Calu3 (cell line): ENCODE measurements around the gene HEYL. TPM values are rescaled to one million over a fixed set of nuclear protein-coding genes. Genes with fewer than 3 reads are reported as not detected.

Experiments
- BruUV-seq: library from RNA; stranded (reverse); fragments of 400-500 nt; replicated peaks from 2 replicates; lab custom pipeline; 2021; lab: Mats Ljungman, UMichigan
- CTCF ChIA-PET: fragments of 300-600 bp; sonication (Branson Sonifier 250); formaldehyde crosslinking; loops from one replicate; lab custom pipeline; 2022; ENCODE audit warnings: antibody characterized with exemption; lab: Charles Lee
- DNase-seq: peaks from one replicate; pipeline ENCODE4 v3.0.0; 2022
- H3K27ac Mint-ChIP-seq: one replicate; pipeline ENCODE4 v1.8.0; 2022; ENCODE audit warnings: mixed read lengths; ENCODE audit not compliant: unreplicated experiment
- H3K27me3 Mint-ChIP-seq: one replicate; pipeline ENCODE4 v1.8.0; 2022; ENCODE audit warnings: mixed read lengths; ENCODE audit not compliant: unreplicated experiment
- H3K36me3 Mint-ChIP-seq: one replicate; pipeline ENCODE4 v1.8.0; 2022; ENCODE audit warnings: mild to moderate bottlenecking, moderate library complexity, mixed read lengths; ENCODE audit not compliant: insufficient read depth, unreplicated experiment
- H3K4me1 Mint-ChIP-seq: one replicate; pipeline ENCODE4 v1.8.0; 2022; ENCODE audit warnings: mild to moderate bottlenecking, low read depth, mixed read lengths; ENCODE audit not compliant: unreplicated experiment
- H3K4me3 Mint-ChIP-seq: one replicate; pipeline ENCODE4 v1.8.0; 2022; ENCODE audit warnings: mild to moderate bottlenecking, low read depth, moderate library complexity, mixed read lengths; ENCODE audit not compliant: unreplicated experiment
- H3K9me3 Mint-ChIP-seq: one replicate; pipeline ENCODE4 v1.8.0; 2022; ENCODE audit warnings: low read depth, mixed read lengths; ENCODE audit not compliant: unreplicated experiment
- CTCF ChIP-seq: fragments of 200-600 bp; IDR thresholded peaks from one replicate; pipeline ENCODE4 v1.8.0; 2022; ENCODE audit warnings: antibody characterized with exemption; ENCODE audit not compliant: unreplicated experiment
- intact Hi-C: fragments of 100-400 bp; cut with micrococcal nuclease; formaldehyde crosslinking; loops from one replicate; pipeline ENCODE4 v1.10.0; 2022; ENCODE audit not compliant: unreplicated experiment
- total RNA-seq: library from RNA; stranded (reverse); gene quantifications from 2 replicates; pipeline ENCODE4 v1.2.3, GENCODE V29; 2022

The HEYL gene
- total RNA-seq, 1 experiment from 2014 or later, result 0.09 TPM

- no peak for TF ChIP-seq CTCF
- intact Hi-C loops, result no loop called here
- no peak for DNase-seq
- Mint-ChIP-seq H3K4me3 (no peak overlapping the region), H3K9me3 (no peaks in the 10 kb centered on the region), H3K27ac (no peak overlapping the region), H3K4me1 (no peaks in the 10 kb centered on the region), H3K27me3 (peaks cover 33% of the 10 kb centered on the region), H3K36me3 (no peaks in the 10 kb centered on the region)
- BruUV-seq, result no TSS peak
- CTCF ChIA-PET, result interaction anchor here (1.0 kb wide), 1 partner anchor 9 kb away, joined by 6 read pairs; no protein-coding TSS in a partner anchor
These were observed 24.3 kb downstream of the HEYL start for GRCh38 chr1:39615086-39615673.

- intact Hi-C loops, result no loop called here
- Mint-ChIP-seq H3K27me3 (peaks cover 33% of the 10 kb centered on the region), H3K9me3 (no peaks in the 10 kb centered on the region), H3K4me1 (no peaks in the 10 kb centered on the region), H3K4me3 (no peak overlapping the region), H3K36me3 (no peaks in the 10 kb centered on the region), H3K27ac (no peak overlapping the region)
- CTCF ChIA-PET, result no interaction called here
- DNase-seq, result no peak
- no TSS peak for BruUV-seq
- no peak for TF ChIP-seq CTCF
These were observed 25.0 kb downstream of the HEYL start for GRCh38 chr1:39614488-39614887.

- BruUV-seq, result no TSS peak
- no peaks in the 10 kb centered on the region for H3K9me3 Mint-ChIP-seq
- intact Hi-C loops, result no loop called here
These were observed 26.2 kb downstream of the HEYL start for GRCh38 chr1:39613250-39613649.

GRCh38 chr1:39609618-39610331, 29.7 kb downstream of the HEYL start:
- peaks cover 9% of the 10 kb centered on the region for H3K27me3 Mint-ChIP-seq
- no peak overlapping the region for H3K4me3 Mint-ChIP-seq

More at GRCh38 chr1:39613250-39613649, 26.2 kb downstream of the HEYL start:
- Mint-ChIP-seq H3K27me3 (peaks cover 32% of the 10 kb centered on the region), H3K4me3 (no peak overlapping the region), H3K4me1 (no peaks in the 10 kb centered on the region), H3K36me3 (no peaks in the 10 kb centered on the region), H3K27ac (no peak overlapping the region)
- no peak for TF ChIP-seq CTCF
- CTCF ChIA-PET, result no interaction called here
- no peak for DNase-seq

More at GRCh38 chr1:39609618-39610331, 29.7 kb downstream of the HEYL start:
- CTCF ChIA-PET, result no interaction called here
- no peak overlapping the region for H3K27ac Mint-ChIP-seq
- intact Hi-C loops, result loop anchor here (10.0 kb wide), 1 partner anchor 195 kb away; no protein-coding TSS in a partner anchor
- H3K9me3 Mint-ChIP-seq, result no peaks in the 10 kb centered on the region
- BruUV-seq, result no TSS peak
- peak; percentile 68 for DNase-seq
- H3K4me1 Mint-ChIP-seq, result no peaks in the 10 kb centered on the region
- H3K36me3 Mint-ChIP-seq, result peaks cover 6% of the 10 kb centered on the region
- peak; percentile 37 for TF ChIP-seq CTCF
